GM10847 (cell line): ENCODE results near the gene TPPP.

Experiments used
- POLR2A ChIP-seq: IDR thresholded peaks from 2 replicates; pipeline ENCODE4 v1.6.1; 2011; ENCODE audit not compliant: insufficient read length; ENCODE audit errors: extremely low read depth

Gene TPPP

GRCh38 chr5:638501-639252 is 54.5 kb downstream of the TPPP start:
- TF ChIP-seq POLR2A = no peak

DNA sequence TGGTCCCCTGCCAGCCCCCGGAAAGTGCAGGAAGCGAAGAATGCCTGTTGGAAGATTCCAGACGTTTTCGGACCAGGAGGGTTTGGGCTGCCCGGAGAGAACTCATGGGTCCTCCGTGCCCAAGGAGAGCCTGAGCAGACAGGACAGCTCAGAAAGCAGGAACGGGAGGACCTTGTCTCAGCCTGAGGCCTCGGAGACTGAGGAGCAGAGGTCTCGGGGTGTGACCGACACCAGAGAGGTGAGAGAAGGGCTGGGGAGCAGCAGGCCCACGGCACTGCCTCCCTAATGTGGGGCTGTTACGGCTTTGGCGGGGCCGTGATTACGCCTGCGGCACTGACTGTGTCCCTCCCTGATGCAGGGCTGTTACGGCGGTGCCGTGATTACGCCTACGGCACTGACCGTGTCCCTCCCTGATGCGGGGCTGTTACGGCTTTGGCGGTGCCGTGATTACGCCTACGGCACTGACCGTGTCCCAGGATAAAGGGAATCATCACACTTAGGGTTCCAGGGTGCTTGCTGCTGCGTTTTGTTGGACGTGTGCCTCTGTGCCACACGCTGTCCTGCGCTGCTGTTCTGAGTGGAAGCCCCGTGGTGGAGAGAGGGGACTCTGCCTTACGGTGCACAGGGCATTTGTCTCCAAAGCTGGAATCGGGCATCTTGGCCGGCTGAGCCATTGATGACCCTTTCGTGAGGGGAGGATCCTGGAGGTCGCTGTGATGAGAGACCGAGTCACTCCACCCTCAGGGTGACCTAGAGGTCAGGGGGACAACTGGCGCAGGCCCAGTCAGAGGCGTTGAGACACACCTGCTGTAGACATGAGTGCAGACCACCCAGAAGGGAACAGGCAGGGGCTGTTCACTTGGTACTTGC is 55.3 kb downstream of the TPPP start:
- TF ChIP-seq POLR2A = no peak

- TF ChIP-seq POLR2A = no peak
Measured at GRCh38 chr5:636951-637350, 56.2 kb downstream of the TPPP start.

- TF ChIP-seq POLR2A = no peak
Measured at GRCh38 chr5:635306-636055, 57.7 kb downstream of the TPPP start.

- TF ChIP-seq POLR2A = no peak
Measured at GRCh38 chr5:634191-634590, 59.0 kb downstream of the TPPP start.

- TF ChIP-seq POLR2A = no peak
Measured at GRCh38 chr5:633501-633955, 59.6 kb downstream of the TPPP start.

GRCh38 chr5:627840-628239 is 65.3 kb downstream of the TPPP start:
- TF ChIP-seq POLR2A = no peak

- TF ChIP-seq POLR2A = no peak
Measured at GRCh38 chr5:626850-627249, 66.3 kb downstream of the TPPP start.

DNA sequence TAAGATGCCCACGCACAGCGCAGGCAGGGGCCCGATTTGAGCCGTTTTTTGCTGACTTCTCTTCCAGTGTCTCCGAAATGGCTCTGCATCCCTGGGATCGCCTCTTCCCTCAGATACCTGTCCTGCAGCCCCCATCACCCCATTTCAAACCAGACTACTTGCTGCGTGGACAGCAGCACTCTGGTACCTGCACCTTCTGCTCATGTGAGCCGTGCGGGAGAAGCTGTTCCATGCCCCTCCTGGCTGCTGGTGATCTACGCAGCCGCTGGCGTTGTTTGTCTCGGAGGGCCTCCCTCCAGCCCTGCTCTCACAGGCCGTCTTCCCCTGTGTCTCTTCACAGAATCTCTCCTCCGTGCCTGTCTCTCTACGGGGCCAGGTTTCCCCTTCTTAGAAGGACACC is 67.6 kb downstream of the TPPP start:
- TF ChIP-seq POLR2A = no peak

DNA sequence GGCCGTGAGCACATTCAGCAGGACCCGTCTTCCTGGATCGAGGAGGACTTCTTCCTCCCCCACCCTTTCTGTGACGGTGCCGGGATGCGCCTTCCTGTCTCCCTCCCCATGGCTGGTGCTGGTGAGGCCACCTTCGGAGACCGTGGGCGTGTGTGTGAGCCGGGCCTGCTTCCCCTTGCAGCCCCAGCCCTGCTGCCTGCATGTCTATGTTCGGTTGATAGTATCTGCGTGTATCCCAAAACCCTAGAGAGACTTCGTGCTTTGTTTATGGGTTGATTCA is 68.3 kb downstream of the TPPP start:
- no peak for TF ChIP-seq POLR2A

DNA sequence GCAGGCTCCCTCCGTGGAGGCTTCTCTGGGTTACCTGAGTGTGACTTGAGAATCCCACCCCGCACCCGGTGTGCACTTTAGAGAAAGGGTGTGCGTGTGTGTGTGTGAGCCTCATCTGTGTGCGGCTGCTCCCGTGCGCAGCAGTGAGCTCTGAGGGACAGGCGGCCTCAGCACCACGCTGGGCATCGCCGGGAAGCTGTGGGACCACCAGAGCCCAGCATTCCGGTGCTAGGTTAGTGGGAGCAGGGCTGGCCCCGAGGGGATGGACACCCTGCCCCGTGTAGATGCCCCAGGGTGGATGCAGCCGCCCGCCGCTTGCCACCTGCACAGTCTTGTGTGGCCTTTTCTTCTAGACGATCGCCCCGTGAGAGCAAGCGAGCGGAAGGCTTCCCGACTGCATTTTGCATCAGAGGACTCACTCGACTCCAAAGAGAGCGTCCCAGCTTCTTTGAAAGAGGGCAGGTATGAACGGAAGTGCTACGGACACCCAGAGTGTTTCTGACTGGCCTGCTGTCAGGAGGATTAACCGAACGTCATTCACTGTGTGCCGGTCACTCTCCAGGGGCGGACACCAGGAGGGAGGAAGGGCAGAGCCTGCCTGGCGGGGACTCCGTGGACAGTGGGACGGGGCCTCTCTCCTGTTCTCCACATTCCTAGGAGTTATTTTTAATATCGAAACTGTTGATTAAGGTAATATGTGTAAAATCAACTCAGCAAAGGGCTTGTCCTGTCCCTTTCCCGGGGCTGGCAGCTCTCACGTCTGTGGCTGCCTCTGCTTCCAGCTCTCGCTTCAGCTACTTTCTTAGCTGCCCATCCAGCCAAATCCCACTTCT is 68.8 kb downstream of the TPPP start:
- no peak for TF ChIP-seq POLR2A

- TF ChIP-seq POLR2A = no peak
Measured at GRCh38 chr5:623531-623930, 69.6 kb downstream of the TPPP start.

GRCh38 chr5:622946-623522 is 70.1 kb downstream of the TPPP start:
- no peak for TF ChIP-seq POLR2A

DNA sequence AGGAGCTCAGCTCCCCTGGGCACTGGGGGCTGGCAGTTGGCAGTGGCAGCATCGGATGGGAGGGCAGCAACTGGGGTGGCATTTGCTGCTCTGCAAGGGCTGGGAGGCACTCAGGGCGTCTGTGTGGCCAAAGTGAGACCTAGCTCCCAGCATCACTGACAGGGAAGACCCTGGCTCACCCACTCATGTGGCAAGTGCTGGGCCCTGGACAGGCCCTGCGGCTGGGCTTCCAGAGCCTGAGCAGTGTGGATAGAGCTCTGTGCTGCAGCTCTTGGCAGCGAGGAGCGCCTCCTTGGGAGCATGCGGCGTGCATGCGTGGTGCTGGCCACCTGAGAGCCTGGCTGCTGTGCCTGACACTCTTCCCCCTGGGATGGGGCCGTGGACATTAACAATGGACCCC is 70.8 kb downstream of the TPPP start:
- TF ChIP-seq POLR2A = no peak

DNA sequence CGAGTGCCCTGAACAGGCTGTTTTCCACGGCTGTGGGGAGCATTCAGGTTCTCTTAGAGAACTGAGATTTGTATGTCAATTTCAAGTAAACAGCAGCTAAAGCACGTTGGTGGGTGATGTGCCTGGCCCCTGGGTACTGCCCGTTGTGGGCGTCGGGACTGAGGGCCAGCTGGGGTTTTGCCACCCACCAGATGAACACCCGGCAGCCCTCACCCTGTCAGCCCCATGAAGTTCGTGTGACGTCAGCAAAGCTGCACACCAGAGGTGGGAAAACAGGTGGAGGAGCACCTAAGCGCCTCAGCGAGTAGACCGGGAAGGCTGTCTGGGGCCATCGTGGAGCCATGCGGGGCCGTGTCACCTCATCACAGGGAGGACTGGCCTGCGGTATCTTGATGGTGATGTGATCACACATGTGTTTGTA is 71.8 kb downstream of the TPPP start:
- TF ChIP-seq POLR2A = no peak
